Muscle of leg (tissue), 11 donors: ENCODE data around the gene HS3ST1. TPM values are rescaled to one million over a fixed set of nuclear protein-coding genes. Genes with fewer than 3 reads are reported as not detected.
A peak's percentile ranks its signal among the peaks of the same experiment; 100 is the strongest.

Experiments used
- DNase-seq: peaks from one replicate; pipeline ENCODE4 v3.0.0; 2013
- H3K27ac ChIP-seq: one replicate; pipeline ENCODE4 v1.5.1; 2013; ENCODE audit warnings: mild to moderate bottlenecking, low read length, control low read depth
- H3K27me3 ChIP-seq: one replicate; pipeline ENCODE4 v1.6.1; 2013; ENCODE audit warnings: low read length; ENCODE audit not compliant: control insufficient read depth, insufficient read depth
- H3K36me3 ChIP-seq: one replicate; pipeline ENCODE4 v1.6.1; 2013; ENCODE audit warnings: low read length; ENCODE audit not compliant: control insufficient read depth, insufficient read depth
- H3K4me1 ChIP-seq: one replicate; pipeline ENCODE4 v1.6.1; 2013; ENCODE audit warnings: low read length; ENCODE audit not compliant: control insufficient read depth, insufficient read depth
- H3K4me3 ChIP-seq: one replicate; pipeline ENCODE4 v1.5.1; 2013; ENCODE audit warnings: low read length, control low read depth
- H3K9me3 ChIP-seq: replicated peaks from 2 replicates; pipeline ENCODE4 v1.6.1; 2013; ENCODE audit warnings: low read depth, low read length; ENCODE audit not compliant: control insufficient read depth
- WGBS: methylation state at CpG from one replicate; pipeline ENCODE4 v1.1.5; 2013; ENCODE audit warnings: missing lambda C conversion rate; ENCODE audit not compliant: insufficient coverage; 5-methylcytosine and 5-hydroxymethylcytosine counted together
- polyA plus RNA-seq, 8 donors: library from polyadenylated mRNA; unstranded; fragments of 120-200 nt; gene quantifications; one replicate each; pipeline versions ENCODE4 v1.2.1 to v1.2.3, GENCODE V29; 2013; ENCODE audit warnings: inconsistent platforms in 1 of 8, low replicate concordance in 1 of 8; ENCODE audit not compliant: insufficient read length in 8 of 8, insufficient read depth in 1 of 8
- total RNA-seq: library from RNA; stranded (reverse); fragments of 120-200 nt; gene quantifications from one replicate; pipeline ENCODE4 v1.2.4, GENCODE V29; 2013

HS3ST1 gene
- total and polyA plus RNA-seq, 9 donors, result 0.08 to 0.94 (median 0.36) TPM

DNA sequence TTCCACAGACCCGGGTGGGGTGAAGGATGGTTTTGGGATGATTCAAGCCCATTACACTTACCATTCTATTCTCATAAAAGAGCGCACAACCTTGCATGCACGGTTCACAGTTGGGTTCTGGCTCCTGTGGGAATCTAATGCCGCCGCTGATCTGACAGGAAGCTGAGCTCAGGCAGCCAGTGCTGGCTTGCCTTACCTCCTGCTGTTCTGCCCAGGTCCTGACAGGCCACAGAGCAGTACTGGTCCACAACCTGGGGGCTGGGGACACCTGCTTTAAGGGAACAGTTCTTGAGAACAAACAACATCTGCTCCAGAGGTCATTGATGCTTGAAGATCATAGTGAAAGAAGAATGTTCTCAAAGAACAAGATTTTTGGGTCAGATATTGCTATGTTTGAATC is 8.0 kb upstream of the HS3ST1 start:
- WGBS, result 38% methylated on average over 4 of the region's 5 CpGs
- no peak for DNase-seq
- no peak overlapping the region for H3K4me3 ChIP-seq
- no peaks in the 10 kb centered on the region for H3K27me3 ChIP-seq
- no peaks in the 10 kb centered on the region for H3K4me1 ChIP-seq
- H3K27ac ChIP-seq, result no peak overlapping the region
- H3K9me3 ChIP-seq, result no peaks in the 10 kb centered on the region
- no peaks in the 10 kb centered on the region for H3K36me3 ChIP-seq

DNA sequence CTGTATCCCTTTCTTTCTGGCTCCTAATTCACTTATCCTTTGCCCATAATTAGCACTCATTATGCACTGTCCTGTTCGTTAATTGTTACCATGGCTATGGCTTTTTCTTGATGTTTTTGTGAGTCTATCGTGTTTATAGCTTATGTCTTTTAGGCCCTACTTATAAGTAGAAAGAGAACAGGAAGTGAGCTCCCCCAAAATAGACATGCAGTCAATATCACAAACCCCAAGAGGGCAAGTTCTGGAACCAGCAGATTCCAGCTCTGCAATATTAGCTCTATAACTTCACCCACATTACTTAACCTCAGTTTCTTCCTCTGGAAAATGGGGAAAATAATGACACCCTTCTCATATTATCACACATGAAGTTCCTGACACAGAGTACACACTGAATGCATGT is 7.4 kb upstream of the HS3ST1 start:
- Histone ChIP-seq H3K27me3 (no peaks in the 10 kb centered on the region), H3K4me1 (no peaks in the 10 kb centered on the region), H3K9me3 (no peaks in the 10 kb centered on the region), H3K36me3 (no peaks in the 10 kb centered on the region), H3K4me3 (no peak overlapping the region), H3K27ac (no peak overlapping the region)
- DNase-seq, result no peak
- WGBS, result no CpG with 5 or more reads among the region's 2 CpGs

DNA sequence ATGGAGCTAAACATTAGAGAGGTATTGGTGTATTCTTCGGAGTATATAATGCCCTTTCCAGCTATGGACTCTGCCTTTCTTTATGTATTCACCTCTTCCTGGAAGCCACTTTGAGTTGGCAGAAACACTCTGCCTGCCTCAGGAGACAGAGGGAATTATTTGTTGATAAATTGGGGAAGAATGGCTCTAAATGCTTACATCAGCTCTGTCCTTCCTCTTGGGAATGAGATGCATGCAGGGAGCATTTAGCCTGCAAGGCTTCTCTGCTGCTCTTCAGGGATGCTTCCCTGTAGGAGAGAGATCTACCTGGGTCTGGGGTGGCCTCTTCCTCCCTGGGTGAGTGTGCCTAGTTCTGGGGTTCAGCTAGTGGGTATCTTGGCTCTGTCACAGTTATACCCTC is 6.9 kb upstream of the HS3ST1 start:
- Histone ChIP-seq H3K27me3 (peaks cover under 1% of the 10 kb centered on the region), H3K9me3 (no peaks in the 10 kb centered on the region), H3K4me3 (no peak overlapping the region), H3K27ac (no peak overlapping the region), H3K36me3 (no peaks in the 10 kb centered on the region), H3K4me1 (no peaks in the 10 kb centered on the region)
- no CpG with 5 or more reads among the region's 1 CpG for WGBS
- DNase-seq, result no peak

DNA sequence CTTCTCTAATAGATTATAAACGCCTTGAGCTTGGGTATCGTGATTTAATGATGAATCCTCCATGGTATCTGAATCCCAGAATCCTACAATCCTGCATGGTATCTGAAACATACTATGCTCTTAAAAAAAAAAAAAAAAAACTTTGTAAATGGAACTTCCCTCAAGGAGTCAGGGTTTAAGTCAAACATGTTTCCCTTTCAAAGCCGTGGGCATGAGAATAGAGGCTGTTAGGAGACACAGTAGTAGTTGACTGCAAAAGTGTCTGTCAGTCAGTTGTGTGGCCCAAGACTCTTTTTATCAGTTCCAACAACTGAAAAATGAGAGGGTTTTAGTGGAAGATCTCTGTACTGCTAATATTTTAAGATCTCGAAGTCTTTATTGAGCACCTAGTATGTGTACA is 2.4 kb upstream of the HS3ST1 start:
- no peaks in the 10 kb centered on the region for H3K9me3 ChIP-seq
- WGBS, result no CpG with 5 or more reads among the region's 4 CpGs

DNA sequence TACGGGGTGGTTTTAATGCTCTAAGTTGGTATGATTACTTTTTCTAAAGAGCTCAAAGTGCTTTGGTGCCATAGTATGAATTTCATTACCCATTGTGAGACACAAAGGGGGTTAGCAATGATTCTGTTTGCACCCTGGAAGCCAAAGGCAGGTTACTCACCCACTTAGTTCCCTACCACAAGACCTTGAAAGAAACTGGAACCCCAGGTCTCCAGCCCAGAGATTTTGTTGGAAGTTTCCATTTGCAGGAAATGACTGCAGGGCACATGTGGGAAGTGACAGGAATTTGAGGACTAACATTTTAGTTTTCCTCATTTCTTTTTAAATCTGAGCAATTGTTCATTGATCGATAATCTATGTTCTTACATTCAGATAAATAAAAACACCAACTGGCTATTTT is 1.8 kb upstream of the HS3ST1 start:
- no peak for DNase-seq
- no peak overlapping the region for H3K4me3 ChIP-seq
- no peaks in the 10 kb centered on the region for H3K9me3 ChIP-seq
- H3K36me3 ChIP-seq, result no peaks in the 10 kb centered on the region
- no CpG with 5 or more reads among the region's 2 CpGs for WGBS
- no peak overlapping the region for H3K27ac ChIP-seq
- H3K27me3 ChIP-seq, result peaks cover 37% of the 10 kb centered on the region
- H3K4me1 ChIP-seq, result peaks cover 19% of the 10 kb centered on the region

More for the DNA sequence above, 2.4 kb upstream of the HS3ST1 start:
- Histone ChIP-seq H3K27me3 (peaks cover 37% of the 10 kb centered on the region), H3K4me3 (no peak overlapping the region), H3K4me1 (peaks cover 19% of the 10 kb centered on the region), H3K27ac (no peak overlapping the region), H3K36me3 (no peaks in the 10 kb centered on the region)
- DNase-seq, result no peak

DNA sequence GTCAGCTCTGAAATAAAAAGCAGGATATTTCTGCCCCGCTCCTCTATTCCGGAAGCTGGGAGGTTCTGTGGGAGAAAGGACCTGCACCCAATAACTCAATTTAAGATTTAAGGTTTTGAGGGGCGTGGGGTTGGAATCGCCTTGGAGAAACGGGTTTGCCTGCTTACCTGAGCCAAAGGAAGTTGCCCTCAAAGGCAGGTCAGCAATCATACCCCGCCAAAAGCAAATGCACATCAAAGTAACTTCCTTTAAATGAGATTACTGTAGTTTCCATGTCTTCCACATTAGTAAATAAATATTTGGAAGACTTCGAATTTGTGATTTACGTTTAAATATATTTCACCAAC is 978 bp upstream of the HS3ST1 start:
- DNase-seq, result no peak
- Histone ChIP-seq H3K36me3 (no peaks in the 10 kb centered on the region), H3K27ac (no peak overlapping the region), H3K4me3 (no peak overlapping the region), H3K4me1 (peaks cover 19% of the 10 kb centered on the region), H3K27me3 (peaks cover 37% of the 10 kb centered on the region), H3K9me3 (no peaks in the 10 kb centered on the region)
- no CpG with 5 or more reads among the region's 8 CpGs for WGBS

DNA sequence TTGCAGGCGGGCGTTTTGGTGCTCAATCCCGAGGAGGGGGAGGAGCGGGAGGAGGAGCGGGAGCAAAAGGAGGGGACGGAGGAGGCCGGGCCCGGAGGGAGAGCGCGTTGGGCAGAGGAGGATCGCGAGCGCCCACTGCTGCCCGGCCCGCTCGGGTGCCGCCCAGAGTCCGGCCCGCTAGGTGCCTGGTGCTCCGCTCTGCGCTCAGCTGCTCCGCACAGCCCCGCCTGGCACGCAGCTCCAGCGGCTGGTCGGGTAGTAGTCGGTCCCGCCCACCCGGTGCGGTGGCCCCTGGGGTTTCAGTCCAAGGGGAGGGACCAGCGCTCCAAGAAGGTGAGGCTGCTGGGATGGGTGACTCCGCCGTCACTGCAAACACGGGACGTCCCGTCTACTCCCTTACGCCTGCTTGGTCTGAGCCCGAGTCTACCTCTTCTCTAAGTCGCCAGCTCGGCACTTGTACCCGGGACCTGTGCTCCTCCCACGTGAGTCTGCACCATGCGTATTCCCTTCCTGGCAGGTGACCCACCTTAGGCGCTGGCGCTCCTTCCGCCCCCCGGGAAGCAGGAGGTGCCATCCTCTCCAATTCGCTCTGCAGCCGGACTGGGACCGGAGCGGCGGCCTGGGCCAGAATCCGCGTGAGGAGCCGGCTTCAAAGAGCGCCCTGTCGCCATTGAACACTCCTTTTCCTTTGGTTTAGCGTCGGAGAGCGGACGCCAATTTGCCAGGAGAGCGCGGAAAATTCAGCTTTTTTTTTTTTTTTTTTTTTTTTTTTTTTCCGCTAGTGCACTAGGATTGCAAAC is 405 bp upstream of the HS3ST1 start:
- 0% methylated on average over 52 of the region's 64 CpGs for WGBS
- peaks cover 19% of the 10 kb centered on the region for H3K4me1 ChIP-seq
- peaks cover 37% of the 10 kb centered on the region for H3K27me3 ChIP-seq
- no peaks in the 10 kb centered on the region for H3K36me3 ChIP-seq
- H3K27ac ChIP-seq, result no peak overlapping the region
- H3K9me3 ChIP-seq, result no peaks in the 10 kb centered on the region
- peak overlapping the region; percentile 44 for H3K4me3 ChIP-seq
- peak; percentile 71 for DNase-seq

DNA sequence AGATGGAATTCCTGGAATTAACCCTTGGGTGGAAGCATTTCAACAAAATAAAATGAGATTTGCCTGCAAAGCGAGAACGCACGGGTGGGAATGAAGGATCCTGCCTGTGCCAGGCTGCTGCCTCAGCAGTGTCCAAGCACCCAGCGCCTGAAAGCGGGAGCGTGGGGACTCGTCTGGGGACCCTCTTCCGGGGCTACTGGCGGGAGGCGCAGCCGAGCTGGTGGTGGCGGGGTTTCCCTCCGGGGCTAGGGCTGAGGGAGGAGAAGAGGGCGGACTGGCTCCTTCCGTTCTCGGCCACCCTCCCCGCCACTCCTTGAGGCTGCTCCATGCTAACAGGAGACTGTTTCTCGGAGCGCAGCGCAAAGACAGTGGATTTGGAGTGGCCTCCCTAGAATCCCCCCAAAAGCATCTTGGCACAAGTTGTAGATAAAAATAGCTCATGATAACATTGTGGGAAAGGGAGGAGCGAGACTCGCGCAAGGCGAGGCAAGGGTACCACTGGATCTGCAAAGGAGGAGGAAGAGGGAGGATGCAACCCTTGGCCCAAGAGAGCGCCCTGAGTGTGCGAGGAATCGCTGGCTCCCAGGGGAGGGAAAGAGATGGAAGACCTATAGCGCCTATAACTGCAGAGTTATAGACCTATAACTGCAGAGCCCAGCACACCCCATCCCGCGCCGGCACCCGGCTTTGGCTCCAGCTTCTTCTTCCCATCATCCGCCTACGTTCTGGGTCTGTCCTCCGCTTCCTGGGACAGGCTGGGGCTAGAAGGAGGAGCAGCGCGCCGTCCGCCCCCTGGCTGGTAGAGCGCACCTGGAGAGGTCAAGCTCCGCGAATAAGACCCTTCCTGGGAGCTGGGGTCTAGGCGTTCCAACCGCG is 1.3 kb downstream of the HS3ST1 start:
- WGBS, result 3% methylated on average over 23 of the region's 45 CpGs
- no peak overlapping the region for H3K27ac ChIP-seq
- H3K36me3 ChIP-seq, result no peaks in the 10 kb centered on the region
- peak; percentile 16 for DNase-seq
- no peaks in the 10 kb centered on the region for H3K9me3 ChIP-seq
- H3K4me3 ChIP-seq, result peak overlapping the region; percentile 18
- peaks cover 37% of the 10 kb centered on the region for H3K27me3 ChIP-seq
- H3K4me1 ChIP-seq, result peaks cover 19% of the 10 kb centered on the region

DNA sequence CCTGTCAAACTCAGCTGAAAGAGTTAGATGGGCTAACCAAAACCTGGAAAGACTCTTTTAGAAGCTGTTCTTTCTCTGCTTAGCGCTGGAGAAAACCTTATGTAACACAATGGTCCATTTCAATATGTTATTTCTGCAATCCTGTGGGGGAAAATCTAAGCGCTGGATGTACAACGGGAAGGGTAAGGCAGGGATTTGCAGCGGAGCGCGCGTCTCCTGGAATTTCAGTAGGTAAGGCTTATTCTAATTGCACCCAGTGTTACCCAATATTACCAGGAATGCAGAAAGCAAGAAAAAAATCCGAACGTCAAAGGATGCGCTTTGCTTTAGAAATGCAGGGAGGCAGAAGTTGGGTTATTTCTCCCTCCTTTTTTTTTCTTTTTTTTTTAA is 2.0 kb downstream of the HS3ST1 start:
- no peaks in the 10 kb centered on the region for H3K9me3 ChIP-seq
- H3K27ac ChIP-seq, result no peak overlapping the region
- no peak overlapping the region for H3K4me3 ChIP-seq
- peaks cover 37% of the 10 kb centered on the region for H3K27me3 ChIP-seq
- no peaks in the 10 kb centered on the region for H3K36me3 ChIP-seq
- WGBS, result no CpG with 5 or more reads among the region's 10 CpGs
- DNase-seq, result peak; percentile 9
- peaks cover 19% of the 10 kb centered on the region for H3K4me1 ChIP-seq

DNA sequence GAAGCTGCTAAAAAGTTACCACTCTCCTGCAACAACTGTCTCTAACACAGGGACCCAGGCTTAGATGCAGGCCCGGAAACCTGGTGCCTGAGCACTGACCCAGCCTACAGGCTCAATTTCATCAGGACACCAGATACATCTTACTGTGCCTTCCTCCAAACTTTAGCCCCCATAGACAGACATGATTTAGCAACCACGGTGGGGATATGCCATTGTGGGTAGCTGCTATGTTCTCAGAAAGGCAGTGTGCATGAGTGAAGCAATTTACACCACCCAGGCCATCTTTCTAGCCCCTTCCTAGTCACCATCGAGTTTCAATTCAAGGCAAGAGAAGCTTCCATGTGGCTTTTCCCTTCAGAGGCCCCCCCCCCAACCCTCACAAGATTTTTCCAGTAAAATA is 2.7 kb downstream of the HS3ST1 start:
- DNase-seq, result no peak
- WGBS, result 100% methylated on average over 1 of the region's 3 CpGs

More for the DNA sequence above, 2.7 kb downstream of the HS3ST1 start:
- Histone ChIP-seq H3K27ac (no peak overlapping the region), H3K27me3 (peaks cover 38% of the 10 kb centered on the region), H3K36me3 (no peaks in the 10 kb centered on the region), H3K9me3 (no peaks in the 10 kb centered on the region), H3K4me3 (no peak overlapping the region), H3K4me1 (peaks cover 19% of the 10 kb centered on the region)
